ENCODE measurements around the gene MEX3D.

MEX3D gene

DNA sequence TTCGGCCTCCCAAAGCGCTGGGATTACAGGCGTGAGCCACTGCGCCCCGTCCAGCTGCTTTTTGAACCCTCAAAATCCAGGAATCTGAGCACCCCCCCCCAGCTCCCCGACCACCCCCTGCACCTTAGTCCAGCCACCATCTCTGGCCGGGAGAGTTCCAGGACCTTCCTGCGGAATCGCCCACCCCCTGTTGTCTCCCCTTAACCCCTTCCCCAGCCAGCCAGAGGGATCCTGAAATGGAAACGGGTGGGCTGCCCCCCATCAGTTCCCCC, 25.3 kb upstream of the MEX3D start:
- H3K4me3 ChIP-seq (ENCODE audit: low read depth, low read length) = peak overlapping the region; percentile 90
- TF ChIP-seq CTCF (conservative IDR thresholded peaks at IDR 0.05; ENCODE audit: low read depth, low read length) = no peak

GRCh38 chr19:1592755-1593500, 24.8 kb upstream of the MEX3D start, which contains the start of gene MBD3:
Gene MBD3, minus strand, starts transcription at chr19:1592865. Its CDS starts 234 bp downstream, at chr19:1592631.
- peak within 1 kb of the TSS; percentile 90 for H3K4me3 ChIP-seq (ENCODE audit: low read depth, low read length)
- TF ChIP-seq CTCF (conservative IDR thresholded peaks at IDR 0.05; ENCODE audit: low read depth, low read length) = no peak
- peak; percentile 94 for DNase-seq (ENCODE audit: low read depth)

More for the DNA sequence above, 25.3 kb upstream of the MEX3D start:
- no peak for DNase-seq (ENCODE audit: low read depth)

GRCh38 chr19:1592024-1592754, 24.1 kb upstream of the MEX3D start:
- DNase-seq (ENCODE audit: low read depth) = peak; percentile 92
- TF ChIP-seq CTCF (conservative IDR thresholded peaks at IDR 0.05; ENCODE audit: low read depth, low read length) = no peak
- peak overlapping the region; percentile 90 for H3K4me3 ChIP-seq (ENCODE audit: low read depth, low read length)

GRCh38 chr19:1591421-1592023, 23.4 kb upstream of the MEX3D start:
- TF ChIP-seq CTCF (conservative IDR thresholded peaks at IDR 0.05; ENCODE audit: low read depth, low read length) = no peak
- peak overlapping the region; percentile 90 for H3K4me3 ChIP-seq (ENCODE audit: low read depth, low read length)
- DNase-seq (ENCODE audit: low read depth) = no peak

DNA sequence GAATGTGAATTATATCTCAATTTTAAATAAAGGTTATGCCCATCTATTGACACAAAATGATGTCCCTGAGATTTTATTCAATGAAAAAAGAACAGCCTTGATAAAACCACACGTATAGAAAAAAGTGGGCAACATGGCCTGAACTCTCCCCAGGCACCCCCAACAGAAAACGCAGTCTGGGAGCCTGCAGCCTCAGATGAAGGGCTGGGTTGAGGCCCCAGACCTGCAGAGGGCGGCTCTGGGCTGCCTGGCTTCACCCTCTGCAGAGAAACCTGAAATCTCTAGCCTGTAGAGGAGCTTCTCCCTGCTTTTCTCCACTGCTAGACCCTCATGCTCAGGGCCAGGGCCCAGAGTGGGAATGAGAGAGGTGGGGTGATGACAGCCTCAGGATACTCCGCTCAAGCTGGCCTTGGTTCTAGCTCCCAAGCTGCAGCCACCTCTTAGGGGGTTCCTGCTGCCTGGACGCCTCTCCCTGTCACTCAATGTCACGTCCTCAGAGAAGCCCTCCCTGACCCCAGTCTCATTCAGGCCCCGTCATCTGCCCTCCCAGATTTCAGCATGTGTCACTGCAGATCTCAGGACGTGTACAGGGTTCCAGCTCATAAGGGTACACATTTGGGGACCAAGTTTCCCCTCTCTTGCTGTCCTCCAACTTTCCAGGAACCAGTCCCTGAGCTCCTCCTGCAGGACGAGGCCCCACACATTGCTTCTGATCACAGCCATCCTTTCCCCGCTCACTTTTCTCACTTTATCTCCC, 22.7 kb upstream of the MEX3D start:
- H3K4me3 ChIP-seq (ENCODE audit: low read depth, low read length) = peak overlapping the region; percentile 90
- peak; percentile 57 for TF ChIP-seq CTCF (conservative IDR thresholded peaks at IDR 0.05; ENCODE audit: low read depth, low read length)
- peak; percentile 40 for DNase-seq (ENCODE audit: low read depth)

GRCh38 chr19:1587872-1588271, 19.7 kb upstream of the MEX3D start:
- no peak overlapping the region for H3K4me3 ChIP-seq (ENCODE audit: low read depth, low read length)
- TF ChIP-seq CTCF (conservative IDR thresholded peaks at IDR 0.05; ENCODE audit: low read depth, low read length) = no peak
- DNase-seq (ENCODE audit: low read depth) = no peak
